Heart left ventricle (tissue), 13 donors: ENCODE measurements around the gene GUCY2C.

Source experiments
- POLR2A ChIP-seq, 2 donors: fragments of 450-650 bp; IDR thresholded peaks; one replicate each; pipeline ENCODE4 v1.6.1; 2017; ENCODE audit warnings: antibody characterized with exemption in 2 of 2, mild to moderate bottlenecking in 2 of 2, moderate library complexity in 2 of 2
- TF ChIP-seq, protein P1 (sequence below), 12 donors: fragments of 200-600 bp; sonication (generic) in 4 of 12; IDR thresholded peaks; one replicate each; pipeline versions ENCODE4 v1.5.0 to v1.8.0; 2018 to 2022; ENCODE audit warnings: antibody characterized with exemption in 12 of 12, mild to moderate bottlenecking in 5 of 12
- donor health status: ischemic (EF 13 %, LVEDD 7.1; RV severe dilation, severe dysfunction).
- donor health status: DM: no; HTN: yes; CAD: no.
- donor health status: DM: no; HTN: no; CAD: no.
- donor health status: ischemic (EF 25% LVEDD 6.9; RV normal size, moderate dysfunction).
- donor health status: ischemic (EF 25% LVEDD 5.7; RV mildly dilated, moderate dysfunction).
- donor health status: ischemic (EF 35%, LVEDD 5.7; RV mildly dilated, moderate dysfunction).
- donor health status: nonischemic (EF 11% LVEDD 7.7; RV severe dilation, severe dysfunction).
- donor health status: DM: yes; HTN: yes; CAD: no.
- donor health status: PGD.
- donor health status: ischemic (EF 29% LVEDD 5.4; RV normal size, mild dysfunction).
- donor health status: nonischemic (EF 23%, LVEDD 6.1; RV moderate dilation, normal function).

DNA sequence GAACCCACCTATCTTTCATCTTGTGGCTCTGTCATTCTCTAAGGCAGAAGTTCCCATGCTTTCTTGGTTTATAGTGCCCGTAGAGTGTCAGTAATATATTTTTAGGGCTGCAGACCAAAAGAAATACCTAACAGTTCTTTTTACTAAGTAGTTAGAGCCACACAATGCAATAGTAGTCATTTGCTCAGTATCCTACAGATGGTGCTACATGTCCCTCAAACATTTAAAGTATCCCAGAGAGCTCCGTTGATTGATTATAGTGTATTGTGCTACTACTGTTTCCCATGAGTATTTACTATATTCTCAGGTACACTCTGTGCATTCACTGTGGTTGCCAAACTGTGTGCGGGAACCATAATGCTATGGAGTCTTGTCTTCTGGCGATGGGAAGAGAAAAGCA, 124.0 kb downstream of the GUCY2C start:
- TF ChIP-seq, protein P1, sequence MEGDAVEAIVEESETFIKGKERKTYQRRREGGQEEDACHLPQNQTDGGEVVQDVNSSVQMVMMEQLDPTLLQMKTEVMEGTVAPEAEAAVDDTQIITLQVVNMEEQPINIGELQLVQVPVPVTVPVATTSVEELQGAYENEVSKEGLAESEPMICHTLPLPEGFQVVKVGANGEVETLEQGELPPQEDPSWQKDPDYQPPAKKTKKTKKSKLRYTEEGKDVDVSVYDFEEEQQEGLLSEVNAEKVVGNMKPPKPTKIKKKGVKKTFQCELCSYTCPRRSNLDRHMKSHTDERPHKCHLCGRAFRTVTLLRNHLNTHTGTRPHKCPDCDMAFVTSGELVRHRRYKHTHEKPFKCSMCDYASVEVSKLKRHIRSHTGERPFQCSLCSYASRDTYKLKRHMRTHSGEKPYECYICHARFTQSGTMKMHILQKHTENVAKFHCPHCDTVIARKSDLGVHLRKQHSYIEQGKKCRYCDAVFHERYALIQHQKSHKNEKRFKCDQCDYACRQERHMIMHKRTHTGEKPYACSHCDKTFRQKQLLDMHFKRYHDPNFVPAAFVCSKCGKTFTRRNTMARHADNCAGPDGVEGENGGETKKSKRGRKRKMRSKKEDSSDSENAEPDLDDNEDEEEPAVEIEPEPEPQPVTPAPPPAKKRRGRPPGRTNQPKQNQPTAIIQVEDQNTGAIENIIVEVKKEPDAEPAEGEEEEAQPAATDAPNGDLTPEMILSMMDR (IDR thresholded peaks at IDR 0.05) = no peak
- TF ChIP-seq POLR2A (IDR thresholded peaks at IDR 0.05) = no peak
